GM19025 (cell line): ENCODE measurements around the gene MAML3.

Experiments
- ATAC-seq: cut with Tn5 transposase; IDR thresholded peaks from one replicate; pipeline ENCODE4 v1.9.1; 2021; ENCODE audit warnings: mild to moderate bottlenecking, low read depth, moderate library complexity; ENCODE audit not compliant: unreplicated experiment

The MAML3 gene

GRCh38 chr4:140103676-140104075, 50.3 kb downstream of the MAML3 start:
- peak; percentile 82 for ATAC-seq

GRCh38 chr4:140102421-140102820, 51.6 kb downstream of the MAML3 start:
- no peak for ATAC-seq

- no peak for ATAC-seq
These were observed 53.2 kb downstream of the MAML3 start for GRCh38 chr4:140100771-140101170.

GRCh38 chr4:140099983-140100382, 54.0 kb downstream of the MAML3 start:
- ATAC-seq = no peak

GRCh38 chr4:140098455-140099160, 55.4 kb downstream of the MAML3 start:
- ATAC-seq = no peak

- no peak for ATAC-seq
These were observed 56.4 kb downstream of the MAML3 start for GRCh38 chr4:140097572-140097971.

GRCh38 chr4:140096921-140097320, 57.1 kb downstream of the MAML3 start:
- no peak for ATAC-seq

GRCh38 chr4:140096483-140096861, 57.5 kb downstream of the MAML3 start:
- no peak for ATAC-seq

GRCh38 chr4:140095694-140096482, 58.1 kb downstream of the MAML3 start:
- ATAC-seq = peak; percentile 47

GRCh38 chr4:140094438-140095420, 59.3 kb downstream of the MAML3 start:
- ATAC-seq = no peak

GRCh38 chr4:140092094-140092851, 61.7 kb downstream of the MAML3 start:
- ATAC-seq = no peak

GRCh38 chr4:140091305-140091704, 62.7 kb downstream of the MAML3 start:
- no peak for ATAC-seq

GRCh38 chr4:140090215-140090731, 63.7 kb downstream of the MAML3 start:
- no peak for ATAC-seq

GRCh38 chr4:140089216-140089615, 64.8 kb downstream of the MAML3 start:
- no peak for ATAC-seq

GRCh38 chr4:140088323-140088967, 65.5 kb downstream of the MAML3 start:
- no peak for ATAC-seq

GRCh38 chr4:140085881-140086280, 68.1 kb downstream of the MAML3 start:
- no peak for ATAC-seq

GRCh38 chr4:140085062-140085622, 68.8 kb downstream of the MAML3 start:
- no peak for ATAC-seq

GRCh38 chr4:140084385-140084784, 69.6 kb downstream of the MAML3 start:
- ATAC-seq = no peak

- no peak for ATAC-seq
These were observed 71.6 kb downstream of the MAML3 start for GRCh38 chr4:140082391-140082755.
